Retinal pigment epithelial cell (primary cell): ENCODE data around the gene S1PR2.

Experiments used
- DNase-seq: peaks from one replicate; pipeline ENCODE4 v3.0.0-alpha.2; 2010; ENCODE audit warnings: low read depth
- H3K4me3 ChIP-seq: 2 replicates; pipeline ENCODE4 v1.5.1; 2011; ENCODE audit warnings: mild to moderate bottlenecking, low read length, control low read depth, moderate library complexity
- TF ChIP-seq, protein P1 (sequence below): conservative IDR thresholded peaks from 2 replicates; pipeline ENCODE4 v1.5.1; 2011; ENCODE audit warnings: low read depth, low read length, control low read depth, inconsistent platforms

The S1PR2 gene

DNA sequence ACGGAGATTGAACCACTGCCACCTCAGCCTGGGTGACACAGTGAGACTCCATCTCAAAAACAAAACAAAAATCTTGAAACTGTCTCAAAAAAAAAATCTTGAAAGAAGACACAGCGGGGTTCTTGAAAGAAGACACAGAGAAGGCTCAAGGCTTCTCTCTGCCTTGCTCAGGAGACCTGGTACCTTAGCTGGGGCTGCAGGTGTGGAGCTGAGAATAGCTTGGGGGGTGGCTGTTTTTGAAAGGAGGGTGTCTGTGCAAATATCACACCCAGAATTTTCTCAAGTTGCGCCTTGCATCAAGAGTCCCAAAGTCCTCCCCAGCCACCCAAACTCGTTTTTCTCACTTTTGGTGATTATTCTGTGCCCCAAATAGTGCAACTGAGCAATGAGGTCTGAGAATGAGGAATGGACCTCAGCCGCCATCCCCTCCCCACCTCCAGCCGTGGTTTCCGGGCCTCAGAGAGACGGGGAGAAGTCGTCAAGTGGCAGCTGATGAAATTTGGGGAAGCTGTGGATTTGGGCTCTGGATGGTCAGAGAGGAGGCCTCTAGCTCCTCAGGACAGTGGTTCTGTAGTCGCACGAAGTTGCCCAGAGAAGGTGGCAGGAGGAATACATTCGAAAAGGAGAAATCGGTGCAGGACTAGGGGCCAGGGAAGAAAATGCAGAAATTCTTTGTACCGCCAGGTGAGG is 8.8 kb downstream of the S1PR2 start:
- no peak for DNase-seq
- H3K4me3 ChIP-seq = no peak overlapping the region
- TF ChIP-seq, protein P1, sequence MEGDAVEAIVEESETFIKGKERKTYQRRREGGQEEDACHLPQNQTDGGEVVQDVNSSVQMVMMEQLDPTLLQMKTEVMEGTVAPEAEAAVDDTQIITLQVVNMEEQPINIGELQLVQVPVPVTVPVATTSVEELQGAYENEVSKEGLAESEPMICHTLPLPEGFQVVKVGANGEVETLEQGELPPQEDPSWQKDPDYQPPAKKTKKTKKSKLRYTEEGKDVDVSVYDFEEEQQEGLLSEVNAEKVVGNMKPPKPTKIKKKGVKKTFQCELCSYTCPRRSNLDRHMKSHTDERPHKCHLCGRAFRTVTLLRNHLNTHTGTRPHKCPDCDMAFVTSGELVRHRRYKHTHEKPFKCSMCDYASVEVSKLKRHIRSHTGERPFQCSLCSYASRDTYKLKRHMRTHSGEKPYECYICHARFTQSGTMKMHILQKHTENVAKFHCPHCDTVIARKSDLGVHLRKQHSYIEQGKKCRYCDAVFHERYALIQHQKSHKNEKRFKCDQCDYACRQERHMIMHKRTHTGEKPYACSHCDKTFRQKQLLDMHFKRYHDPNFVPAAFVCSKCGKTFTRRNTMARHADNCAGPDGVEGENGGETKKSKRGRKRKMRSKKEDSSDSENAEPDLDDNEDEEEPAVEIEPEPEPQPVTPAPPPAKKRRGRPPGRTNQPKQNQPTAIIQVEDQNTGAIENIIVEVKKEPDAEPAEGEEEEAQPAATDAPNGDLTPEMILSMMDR = no peak

DNA sequence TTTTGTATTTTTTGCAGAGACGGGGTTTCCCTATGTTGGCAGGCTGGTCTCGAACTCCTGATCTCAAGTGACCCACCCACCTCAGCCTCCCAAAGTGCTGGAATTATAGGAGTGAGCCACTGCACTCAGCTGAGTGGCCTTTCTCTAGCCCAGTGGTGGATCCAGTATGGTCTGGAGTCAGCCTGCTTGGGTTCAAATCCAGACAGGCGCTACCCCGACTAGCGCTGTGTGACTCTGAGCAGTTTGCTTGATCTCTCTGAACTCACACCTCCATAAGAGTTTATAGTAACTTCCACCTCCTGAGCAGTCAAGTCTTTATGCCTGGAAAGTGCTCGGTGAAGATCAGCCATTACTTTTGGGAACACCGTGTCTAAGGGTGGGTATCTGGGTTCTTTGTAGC is 10.4 kb downstream of the S1PR2 start:
- no peak overlapping the region for H3K4me3 ChIP-seq

DNA sequence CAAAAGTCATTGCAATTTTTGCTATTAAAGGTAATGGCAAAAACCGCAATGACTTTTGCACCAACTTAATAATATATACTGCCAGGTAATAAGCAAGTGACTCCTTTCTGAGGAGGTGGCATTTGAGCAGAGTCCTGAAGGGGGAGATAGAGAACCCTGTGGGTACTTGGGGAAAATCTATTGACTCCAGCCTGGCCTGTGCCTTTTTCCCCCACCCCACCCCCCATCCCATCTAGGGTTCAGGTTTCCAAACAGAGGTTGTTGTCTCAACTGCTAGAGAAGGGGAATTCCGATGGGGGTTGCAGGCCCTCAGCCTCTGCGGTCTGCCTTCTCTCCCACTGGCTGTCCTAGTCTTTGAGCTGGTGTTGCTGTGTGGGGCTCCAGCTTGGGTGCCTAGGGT is 11.5 kb downstream of the S1PR2 start:
- DNase-seq = no peak
- TF ChIP-seq, protein P1 = peak; percentile 52
- no peak overlapping the region for H3K4me3 ChIP-seq

More for the DNA sequence above, 10.4 kb downstream of the S1PR2 start:
- DNase-seq = no peak
- TF ChIP-seq, protein P1 = no peak

DNA sequence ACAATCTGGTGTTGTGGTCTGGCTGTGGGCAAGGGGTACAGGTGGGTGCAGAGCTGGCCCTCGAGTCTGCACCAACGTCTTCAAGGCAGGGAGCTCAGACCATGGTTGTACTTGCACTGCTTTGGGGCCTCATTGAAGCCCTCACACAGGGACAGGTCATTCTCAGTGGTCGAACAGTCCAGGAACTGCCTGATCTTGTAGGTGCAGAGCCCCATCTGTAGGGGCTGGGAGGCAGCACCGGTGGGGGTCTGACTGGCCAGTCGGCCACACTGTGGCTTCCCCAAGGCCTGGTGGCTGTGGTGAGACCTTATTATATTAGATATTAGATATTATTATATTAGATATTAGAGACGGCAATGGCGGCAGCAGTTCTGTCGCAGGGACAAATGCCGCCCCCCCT is 14.0 kb downstream of the S1PR2 start:
- H3K4me3 ChIP-seq = no peak overlapping the region
- TF ChIP-seq, protein P1 = no peak
- no peak for DNase-seq

DNA sequence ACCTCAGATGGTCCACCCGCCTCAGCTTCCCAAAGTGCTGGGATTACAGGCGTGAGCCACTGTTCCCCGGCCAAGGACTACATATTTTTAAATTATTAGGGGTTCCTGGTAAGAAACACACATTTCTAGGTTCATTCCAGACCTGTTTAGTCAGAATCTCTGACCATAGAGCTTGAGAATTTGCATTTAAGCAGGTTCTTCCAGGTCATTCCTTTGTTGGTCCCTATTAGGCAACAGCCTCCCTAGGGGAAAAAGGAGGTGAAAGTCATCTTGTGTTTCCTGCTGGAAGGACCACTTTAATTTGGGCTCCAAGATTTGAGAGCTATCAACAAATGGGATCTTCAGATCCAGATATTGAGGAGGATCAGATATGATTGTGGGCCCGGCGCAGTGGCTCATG is 16.3 kb downstream of the S1PR2 start:
- H3K4me3 ChIP-seq = no peak overlapping the region
- DNase-seq = no peak
- TF ChIP-seq, protein P1 = no peak

DNA sequence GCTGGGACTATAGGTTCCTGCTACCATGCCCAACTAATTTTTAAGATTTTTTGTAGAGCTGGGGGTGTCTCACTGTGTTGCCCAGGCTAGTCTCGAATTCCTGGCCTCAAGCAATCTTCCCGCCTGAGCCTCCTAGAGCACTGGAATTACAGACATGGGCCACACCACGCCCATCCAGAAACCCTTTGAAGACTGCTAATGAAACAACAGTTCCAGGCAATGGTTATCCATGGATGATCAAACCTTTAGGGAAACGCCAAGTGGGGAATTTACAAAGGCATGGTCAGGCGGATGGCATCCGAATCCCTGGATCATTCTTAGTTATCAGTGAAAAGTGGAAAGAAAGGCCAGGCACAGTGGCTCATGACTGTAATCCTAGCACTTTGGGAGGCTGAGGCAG is 19.4 kb downstream of the S1PR2 start:
- TF ChIP-seq, protein P1 = no peak
- no peak overlapping the region for H3K4me3 ChIP-seq
- DNase-seq = no peak

DNA sequence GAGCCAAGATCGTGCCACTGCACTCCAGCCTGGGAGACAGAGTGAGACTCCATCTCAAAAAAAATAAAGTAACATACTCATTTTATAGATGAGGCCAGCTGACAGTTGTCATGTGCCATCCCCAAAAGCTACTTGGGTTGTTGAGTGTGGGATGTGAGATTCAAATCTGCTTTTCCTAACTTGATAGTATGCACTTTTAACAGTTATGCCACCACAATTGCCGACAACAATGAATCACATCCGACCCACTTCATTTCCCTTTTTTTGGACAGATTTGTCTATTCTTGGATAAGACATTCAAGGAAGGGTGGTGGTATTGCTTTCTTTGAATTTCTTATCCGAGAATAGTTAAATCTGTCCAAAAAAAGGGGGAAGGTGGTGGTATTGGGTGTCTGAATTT is 20.1 kb downstream of the S1PR2 start:
- DNase-seq = no peak
- TF ChIP-seq, protein P1 = no peak

More for the DNA sequence above, 20.1 kb downstream of the S1PR2 start:
- no peak overlapping the region for H3K4me3 ChIP-seq
